Skeletal muscle tissue (tissue), 4 donors: ENCODE data around the gene RPS14. TPM values are rescaled to one million over a fixed set of nuclear protein-coding genes. Genes with fewer than 3 reads are reported as not detected.

ENCODE experiments used
- H3K27ac ChIP-seq: one replicate; pipeline ENCODE4 v1.7.0; 2013; ENCODE audit warnings: mild to moderate bottlenecking, low read depth, low read length, inconsistent platforms
- H3K27me3 ChIP-seq, 3 donors: one replicate each; pipeline ENCODE4 v1.7.0; 2013; ENCODE audit warnings: low read length in 3 of 3; ENCODE audit not compliant: control insufficient read depth in 3 of 3, insufficient read depth in 3 of 3
- H3K36me3 ChIP-seq, 3 donors: one replicate each; pipeline ENCODE4 v1.7.0; 2013; ENCODE audit warnings: low read length in 3 of 3; ENCODE audit not compliant: control insufficient read depth in 3 of 3, insufficient read depth in 3 of 3
- H3K4me1 ChIP-seq, 3 donors: one replicate each; pipeline ENCODE4 v1.7.0; 2013; ENCODE audit warnings: low read length in 3 of 3, mild to moderate bottlenecking in 3 of 3; ENCODE audit not compliant: control insufficient read depth in 3 of 3, insufficient read depth in 3 of 3
- H3K4me3 ChIP-seq, 3 donors: one replicate each; pipeline ENCODE4 v1.7.0; 2013; ENCODE audit warnings: low read length in 3 of 3
- H3K9ac ChIP-seq, 3 donors: one replicate each; pipeline ENCODE4 v1.7.0; 2013; ENCODE audit warnings: low read length in 3 of 3, mild to moderate bottlenecking in 3 of 3, moderate library complexity in 2 of 3, low read depth in 1 of 3
- H3K9me3 ChIP-seq, 3 donors: one replicate each; pipeline ENCODE4 v1.7.0; 2013; ENCODE audit warnings: low read length in 3 of 3; ENCODE audit not compliant: control insufficient read depth in 3 of 3
- total RNA-seq: library from RNA; depleted of rRNA; stranded (reverse); fragments of >200 nt; gene quantifications from one replicate; pipeline ENCODE4 v1.2.3, GENCODE V29; 2014
- donor health status: Osteomylitis.

RPS14 gene
- total RNA-seq: 6,829 TPM

DNA sequence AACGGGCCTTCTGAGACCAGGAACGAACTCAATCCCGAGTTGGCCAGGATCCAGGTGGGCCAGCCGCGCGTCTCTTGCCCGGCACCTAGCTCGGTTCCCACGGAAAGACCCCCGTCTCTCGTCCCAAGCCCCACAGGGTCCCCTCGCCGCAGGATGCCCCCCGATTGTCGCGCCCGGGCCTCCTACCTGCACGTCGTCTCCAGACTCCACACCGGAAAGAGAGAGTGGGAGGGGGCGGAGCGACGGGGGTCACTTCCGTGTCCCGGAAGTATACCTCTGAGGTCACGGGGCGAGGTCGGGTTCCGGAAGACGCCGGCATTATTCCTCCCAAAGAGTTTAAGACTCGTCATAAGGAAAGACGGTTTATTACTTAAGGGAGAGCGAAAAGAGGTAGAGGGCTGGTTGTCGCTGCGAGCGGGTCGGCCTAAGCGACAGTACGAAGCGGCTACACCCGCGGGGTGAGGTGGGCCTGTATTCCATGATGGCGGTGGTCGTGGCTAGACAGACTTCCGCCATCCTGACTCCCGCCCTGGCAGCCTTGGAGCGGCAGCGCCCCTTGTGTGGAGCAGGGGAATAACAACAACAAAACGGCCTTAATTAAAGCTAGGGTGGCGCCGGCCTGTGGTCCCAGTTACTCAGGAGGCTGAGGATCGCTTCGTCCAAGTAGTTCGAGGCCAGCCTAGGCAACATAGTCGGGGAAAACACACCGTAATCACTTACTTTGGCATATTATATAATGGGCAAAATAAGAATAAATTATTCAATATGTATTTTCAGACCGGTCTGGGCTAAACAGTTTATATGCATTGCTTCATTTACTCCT is at the start of gene RPS14:
Gene RPS14, minus strand, starts transcription at position 223 of the 823 bp plus-strand sequence. CDS start 2,006 bp downstream, outside the sequence.
- peak within 1 kb of the TSS; percentile 77 to 97 (median 87) for H3K4me3 ChIP-seq
- H3K9me3 ChIP-seq: peaks cover 0 to 3% (median 0%) of the 10 kb centered on the region in 3 donors
- H3K27ac ChIP-seq: peak within 1 kb of the TSS; percentile 93
- peaks cover 29 to 32% (median 32%) of the 10 kb centered on the region in 3 donors for H3K36me3 ChIP-seq
- H3K9ac ChIP-seq: peak within 1 kb of the TSS; percentile 82 to 96 (median 90)
- H3K4me1 ChIP-seq: peaks cover 12 to 28% (median 16%) of the 10 kb centered on the region in 3 donors
- no peaks in the 10 kb centered on the region for H3K27me3 ChIP-seq

DNA sequence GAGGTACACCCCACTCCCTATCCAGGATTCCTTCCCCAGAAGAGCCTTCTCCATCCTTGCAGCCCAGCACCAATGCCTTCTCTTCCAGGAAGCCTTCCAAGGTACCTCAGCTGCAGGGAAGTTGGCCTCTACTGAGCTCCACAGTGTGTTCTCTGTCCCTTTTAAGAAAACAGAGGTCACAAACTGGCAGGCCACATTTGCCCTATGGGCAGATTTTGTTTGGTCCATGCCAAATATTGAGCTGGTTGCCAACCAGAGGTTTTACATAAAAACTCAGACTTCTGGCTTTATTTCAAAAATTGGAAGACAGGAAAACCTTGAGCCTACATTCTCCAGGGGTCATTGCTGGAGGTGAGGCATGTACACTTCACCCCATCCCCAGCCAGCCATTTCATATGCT is 49.4 kb upstream of the RPS14 start:
- Histone ChIP-seq H3K27me3 (no peaks in the 10 kb centered on the region), H3K4me1 (peaks cover 73 to 77% (median 74%) of the 10 kb centered on the region in 3 donors), H3K36me3 (peaks cover 0 to 2% (median 0%) of the 10 kb centered on the region in 3 donors), H3K27ac (peak overlapping the region; percentile 50), H3K4me3 (no peak overlapping the region), H3K9me3 (no peaks in the 10 kb centered on the region), H3K9ac (peak overlapping the region in 1 of 3 donors; percentile 38)

DNA sequence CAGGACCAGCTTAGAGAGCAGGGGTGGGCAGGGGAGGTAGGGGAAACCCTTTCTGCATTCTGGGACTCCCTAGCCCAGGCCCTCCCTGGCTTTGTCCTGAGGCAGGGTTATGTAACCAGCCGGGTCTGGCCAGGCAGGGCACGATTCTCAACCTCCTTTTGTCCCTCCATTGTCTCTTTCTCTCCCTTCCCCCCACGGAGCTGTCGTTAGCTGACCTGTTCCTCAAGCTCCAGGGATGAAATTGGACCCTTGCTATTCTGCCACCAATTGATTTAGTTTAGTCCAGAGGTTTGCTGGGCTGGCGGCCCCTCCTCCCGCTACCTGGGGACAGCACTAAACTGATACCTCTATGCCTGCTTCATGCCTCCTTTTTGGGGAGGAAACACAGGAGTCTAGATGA is 49.0 kb upstream of the RPS14 start:
- peaks cover 69 to 72% (median 70%) of the 10 kb centered on the region in 3 donors for H3K4me1 ChIP-seq
- H3K27me3 ChIP-seq: no peaks in the 10 kb centered on the region
- H3K4me3 ChIP-seq: peak overlapping the region in 2 of 3 donors; percentile 13 to 15
- peak overlapping the region; percentile 50 for H3K27ac ChIP-seq
- no peaks in the 10 kb centered on the region for H3K9me3 ChIP-seq
- H3K36me3 ChIP-seq: peaks cover 0 to 2% (median 0%) of the 10 kb centered on the region in 3 donors
- H3K9ac ChIP-seq: peak overlapping the region in 2 of 3 donors; percentile 38 to 62

DNA sequence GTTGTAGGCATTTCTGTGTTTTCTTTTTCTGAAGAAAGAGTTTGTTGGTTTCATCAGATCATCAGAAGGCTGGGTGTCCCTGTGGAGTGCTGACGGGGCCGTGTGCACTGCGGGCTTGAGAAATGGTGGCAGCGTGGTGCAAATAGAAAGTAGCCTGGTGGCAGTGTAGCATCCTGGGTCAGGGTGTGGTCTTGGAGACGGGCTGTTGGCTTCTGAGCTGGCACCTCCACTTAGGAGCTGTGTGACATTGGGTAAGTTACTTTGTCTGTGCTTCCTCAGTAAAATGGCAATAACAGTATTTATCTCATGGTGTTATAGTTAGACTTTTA is 48.4 kb upstream of the RPS14 start:
- Histone ChIP-seq H3K4me3 (peak overlapping the region in 1 of 3 donors; percentile 41), H3K36me3 (peaks cover 0 to 2% (median 0%) of the 10 kb centered on the region in 3 donors), H3K9me3 (no peaks in the 10 kb centered on the region), H3K27ac (peak overlapping the region; percentile 50), H3K27me3 (no peaks in the 10 kb centered on the region), H3K4me1 (peaks cover 64 to 66% (median 65%) of the 10 kb centered on the region in 3 donors), H3K9ac (peak overlapping the region in 2 of 3 donors; percentile 21 to 62)

DNA sequence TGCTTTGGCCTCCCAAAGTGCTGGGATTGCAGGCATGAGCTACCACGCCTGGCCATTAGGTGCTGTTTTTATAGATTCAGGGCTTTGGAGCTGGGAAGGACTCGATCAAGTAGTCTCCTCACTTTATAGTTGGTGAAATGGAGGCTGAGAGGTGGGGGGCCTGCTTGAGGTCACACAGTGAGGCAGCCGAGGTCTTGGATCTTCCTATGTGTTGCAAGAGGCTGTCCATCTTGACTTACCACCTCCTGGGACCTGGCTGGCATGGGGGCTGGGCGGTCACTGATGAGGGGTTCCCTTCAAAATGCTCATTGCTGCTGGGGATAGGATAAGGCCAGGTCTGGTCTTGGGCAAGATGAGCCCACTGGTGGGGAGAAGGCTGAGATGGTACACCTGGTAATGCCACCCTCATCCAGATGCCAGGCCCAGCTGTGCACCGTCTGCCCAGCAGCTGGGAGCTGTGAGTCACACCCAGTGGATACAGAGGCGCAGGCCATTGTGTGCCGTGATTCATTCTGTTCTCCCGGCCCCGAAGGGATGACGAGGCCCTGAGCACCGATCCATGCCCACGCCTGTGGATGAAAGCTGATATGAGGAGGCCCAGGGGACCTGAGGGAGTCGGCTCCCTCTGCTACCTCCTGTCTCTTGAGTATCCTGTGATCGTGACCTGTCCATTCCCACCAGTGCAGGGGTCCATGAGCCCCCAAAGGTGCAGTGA is 47.9 kb upstream of the RPS14 start:
- H3K9ac ChIP-seq: peak overlapping the region in 2 of 3 donors; percentile 33 to 62
- peak overlapping the region; percentile 50 for H3K27ac ChIP-seq
- H3K4me1 ChIP-seq: peaks cover 64 to 66% (median 64%) of the 10 kb centered on the region in 3 donors
- H3K9me3 ChIP-seq: no peaks in the 10 kb centered on the region
- H3K27me3 ChIP-seq: no peaks in the 10 kb centered on the region
- peaks cover 0 to 5% (median 0%) of the 10 kb centered on the region in 3 donors for H3K36me3 ChIP-seq
- H3K4me3 ChIP-seq: peak overlapping the region in 1 of 3 donors; percentile 41

DNA sequence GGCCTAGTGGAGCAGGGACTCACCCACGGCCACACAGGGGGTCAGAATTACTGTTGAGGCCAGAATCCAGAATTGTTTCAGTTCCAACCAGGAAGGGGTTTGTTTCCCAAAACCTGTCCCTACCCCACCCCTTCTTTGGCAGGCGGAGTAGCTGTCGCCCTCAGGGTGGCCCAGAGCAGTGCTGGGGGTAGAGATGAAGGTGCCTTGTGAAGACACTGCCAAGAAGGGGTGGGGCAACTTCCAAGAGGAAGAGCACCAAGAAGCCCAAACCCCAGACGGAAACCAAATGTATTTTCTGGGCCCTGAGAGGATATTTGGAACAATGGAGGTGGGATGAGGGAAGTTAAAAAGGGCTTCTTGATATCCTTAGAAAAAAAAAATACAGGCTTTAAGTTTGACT is 47.0 kb upstream of the RPS14 start:
- peak overlapping the region; percentile 68 for H3K27ac ChIP-seq
- no peaks in the 10 kb centered on the region for H3K27me3 ChIP-seq
- no peak overlapping the region for H3K4me3 ChIP-seq
- no peaks in the 10 kb centered on the region for H3K9me3 ChIP-seq
- H3K9ac ChIP-seq: no peak overlapping the region
- peaks cover 0 to 5% (median 5%) of the 10 kb centered on the region in 3 donors for H3K36me3 ChIP-seq
- peaks cover 64 to 66% (median 65%) of the 10 kb centered on the region in 3 donors for H3K4me1 ChIP-seq

DNA sequence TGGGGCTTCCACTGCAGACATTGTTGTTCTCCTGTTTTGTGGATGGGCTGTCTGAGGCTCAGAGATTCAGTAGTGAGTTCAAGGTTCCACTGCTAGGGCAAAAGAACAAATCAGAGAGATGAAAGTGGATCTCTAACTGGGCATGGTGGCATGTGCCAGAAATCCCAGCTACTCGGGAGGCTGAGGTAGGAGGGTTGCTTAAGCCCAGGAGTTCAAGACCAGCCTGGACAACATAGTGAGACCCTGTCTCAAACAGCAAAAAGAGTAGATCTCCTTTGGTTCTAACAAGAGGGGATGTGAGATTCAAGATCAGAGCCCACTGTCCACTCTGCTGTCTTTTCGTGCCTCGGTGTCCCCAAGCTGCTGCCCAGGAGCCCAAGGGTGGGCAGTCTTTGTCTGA is 46.6 kb upstream of the RPS14 start:
- Histone ChIP-seq H3K4me3 (no peak overlapping the region), H3K36me3 (peaks cover 0 to 6% (median 5%) of the 10 kb centered on the region in 3 donors), H3K27ac (peak overlapping the region; percentile 68), H3K27me3 (no peaks in the 10 kb centered on the region), H3K4me1 (peaks cover 63 to 65% (median 64%) of the 10 kb centered on the region in 3 donors), H3K9me3 (no peaks in the 10 kb centered on the region), H3K9ac (no peak overlapping the region)

DNA sequence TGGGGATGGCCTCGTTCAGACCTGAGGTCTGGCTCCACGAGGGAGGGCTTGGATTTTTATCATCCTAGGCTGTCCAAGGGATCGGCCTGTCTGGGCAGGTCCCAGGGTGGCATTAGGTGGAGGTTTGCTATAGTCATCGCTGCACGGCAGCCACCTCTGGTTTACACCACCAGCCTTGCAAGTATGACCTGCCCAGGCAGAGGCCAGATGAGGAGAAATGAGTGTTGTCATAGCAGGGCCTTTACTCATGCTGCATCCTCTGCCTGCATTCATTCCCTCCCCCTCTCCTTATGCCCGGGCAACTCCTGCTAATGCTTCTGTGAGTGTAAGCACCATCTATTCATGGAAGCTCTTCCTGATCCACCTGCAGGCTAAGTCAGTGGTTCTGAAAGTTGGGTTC is 43.1 kb upstream of the RPS14 start:
- Histone ChIP-seq H3K36me3 (peaks cover 0 to 11% (median 8%) of the 10 kb centered on the region in 3 donors), H3K27me3 (no peaks in the 10 kb centered on the region), H3K9me3 (no peaks in the 10 kb centered on the region), H3K4me1 (peaks cover 63 to 65% (median 64%) of the 10 kb centered on the region in 3 donors), H3K9ac (peak overlapping the region in 1 of 3 donors; percentile 45), H3K4me3 (no peak overlapping the region), H3K27ac (no peak overlapping the region)

DNA sequence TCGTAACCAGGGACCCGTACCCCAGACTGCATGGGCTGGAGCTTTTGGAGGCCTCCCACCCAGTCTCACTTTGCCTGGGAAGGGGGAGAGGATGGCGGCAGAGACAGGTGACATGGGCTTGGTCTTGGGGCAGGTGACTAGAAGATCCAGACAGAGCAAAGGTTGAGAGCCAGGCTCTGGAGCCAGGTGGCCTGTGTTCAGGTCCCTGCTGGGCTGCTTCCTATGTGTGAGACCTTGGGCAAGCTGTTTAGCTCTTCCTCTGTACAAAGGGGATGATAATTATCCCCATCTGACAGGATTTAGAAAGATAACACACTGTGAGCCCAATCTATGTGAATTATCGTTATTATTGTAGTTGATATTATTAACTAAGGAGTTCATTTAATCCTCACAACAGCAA is 42.3 kb upstream of the RPS14 start:
- Histone ChIP-seq H3K36me3 (peaks cover 0 to 11% (median 8%) of the 10 kb centered on the region in 3 donors), H3K9me3 (no peaks in the 10 kb centered on the region), H3K27ac (no peak overlapping the region), H3K9ac (peak overlapping the region in 1 of 3 donors; percentile 40), H3K27me3 (no peaks in the 10 kb centered on the region), H3K4me3 (no peak overlapping the region), H3K4me1 (peaks cover 64 to 66% (median 65%) of the 10 kb centered on the region in 3 donors)
